WTC11 (cell line): ENCODE results near the gene CMTM4.

Experiments
- JUN ChIP-seq: sonication (generic); formaldehyde crosslinking; IDR thresholded peaks from 2 replicates; pipeline ENCODE4 v1.8.0; 2023; ENCODE audit warnings: mild to moderate bottlenecking, missing genetic modification reagents
- MAX ChIP-seq: sonication (generic); formaldehyde crosslinking; IDR thresholded peaks from 2 replicates; pipeline ENCODE4 v1.8.0; 2022; ENCODE audit warnings: mild to moderate bottlenecking, missing genetic modification reagents
- TEAD4 ChIP-seq: sonication (generic); formaldehyde crosslinking; IDR thresholded peaks from 2 replicates; pipeline ENCODE4 v1.8.0; 2022; ENCODE audit warnings: mild to moderate bottlenecking, missing genetic modification reagents
- TF ChIP-seq, protein P1 (sequence below): fragments of 200-600 bp; IDR thresholded peaks from 2 replicates; pipeline ENCODE4 v1.8.0; 2022; ENCODE audit warnings: antibody characterized with exemption
- TF ChIP-seq, protein P2 (sequence below): sonication (generic); formaldehyde crosslinking; IDR thresholded peaks from 2 replicates; pipeline ENCODE4 v1.8.1; 2023; ENCODE audit warnings: mild to moderate bottlenecking, missing genetic modification reagents, moderate library complexity

GRCh38 chr16:66660422-66661209 lies 35.9 kb downstream of the CMTM4 start:
- TF ChIP-seq, protein P1, sequence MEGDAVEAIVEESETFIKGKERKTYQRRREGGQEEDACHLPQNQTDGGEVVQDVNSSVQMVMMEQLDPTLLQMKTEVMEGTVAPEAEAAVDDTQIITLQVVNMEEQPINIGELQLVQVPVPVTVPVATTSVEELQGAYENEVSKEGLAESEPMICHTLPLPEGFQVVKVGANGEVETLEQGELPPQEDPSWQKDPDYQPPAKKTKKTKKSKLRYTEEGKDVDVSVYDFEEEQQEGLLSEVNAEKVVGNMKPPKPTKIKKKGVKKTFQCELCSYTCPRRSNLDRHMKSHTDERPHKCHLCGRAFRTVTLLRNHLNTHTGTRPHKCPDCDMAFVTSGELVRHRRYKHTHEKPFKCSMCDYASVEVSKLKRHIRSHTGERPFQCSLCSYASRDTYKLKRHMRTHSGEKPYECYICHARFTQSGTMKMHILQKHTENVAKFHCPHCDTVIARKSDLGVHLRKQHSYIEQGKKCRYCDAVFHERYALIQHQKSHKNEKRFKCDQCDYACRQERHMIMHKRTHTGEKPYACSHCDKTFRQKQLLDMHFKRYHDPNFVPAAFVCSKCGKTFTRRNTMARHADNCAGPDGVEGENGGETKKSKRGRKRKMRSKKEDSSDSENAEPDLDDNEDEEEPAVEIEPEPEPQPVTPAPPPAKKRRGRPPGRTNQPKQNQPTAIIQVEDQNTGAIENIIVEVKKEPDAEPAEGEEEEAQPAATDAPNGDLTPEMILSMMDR, result no peak
- no peak for TF ChIP-seq TEAD4 (CRISPR knock-in tag)
- TF ChIP-seq, protein P2, sequence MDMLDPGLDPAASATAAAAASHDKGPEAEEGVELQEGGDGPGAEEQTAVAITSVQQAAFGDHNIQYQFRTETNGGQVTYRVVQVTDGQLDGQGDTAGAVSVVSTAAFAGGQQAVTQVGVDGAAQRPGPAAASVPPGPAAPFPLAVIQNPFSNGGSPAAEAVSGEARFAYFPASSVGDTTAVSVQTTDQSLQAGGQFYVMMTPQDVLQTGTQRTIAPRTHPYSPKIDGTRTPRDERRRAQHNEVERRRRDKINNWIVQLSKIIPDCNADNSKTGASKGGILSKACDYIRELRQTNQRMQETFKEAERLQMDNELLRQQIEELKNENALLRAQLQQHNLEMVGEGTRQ (CRISPR knock-in tag), result no peak
- no peak for TF ChIP-seq MAX (CRISPR knock-in tag)
- TF ChIP-seq JUN (CRISPR knock-in tag), result no peak
